Prostate gland (tissue), 2 donors: ENCODE measurements around the gene AK8. TPM values are rescaled to one million over a fixed set of nuclear protein-coding genes. Genes with fewer than 3 reads are reported as not detected.

Source experiments
- DNase-seq: peaks from one replicate; pipeline ENCODE4 v3.0.0-alpha.2; 2019; ENCODE audit warnings: low spot score
- H3K27ac ChIP-seq, 2 donors: fragments of 200-600 bp; sonication (generic); 2 replicates each; pipeline ENCODE4 v1.5.1; 2017 to 2019
- H3K27me3 ChIP-seq: fragments of 200-600 bp; sonication (generic); replicated peaks from 2 replicates; pipeline ENCODE4 v1.5.1; 2019; ENCODE audit not compliant: insufficient read depth
- H3K36me3 ChIP-seq, 2 donors: fragments of 200-600 bp; sonication (generic); 1 replicate in 1 of 2; 2 replicates in 1 of 2; pipeline versions ENCODE4 v1.5.1 to v1.8.1; 2017 to 2019
- H3K4me1 ChIP-seq: fragments of 200-600 bp; sonication (generic); replicated peaks from 2 replicates; pipeline ENCODE4 v1.5.1; 2019
- H3K4me3 ChIP-seq, 2 donors: fragments of 200-600 bp; sonication (generic); 2 replicates each; pipeline ENCODE4 v1.5.1; 2017 to 2019
- H3K9me3 ChIP-seq: fragments of 200-600 bp; sonication (generic); 2 replicates; pipeline ENCODE4 v1.5.1; 2017
- CTCF ChIP-seq, 4 experiments: fragments of 200-600 bp in 2 of 4; fragments of 450-650 bp in 2 of 4; sonication (generic) in 2 of 4; IDR thresholded peaks; 1 replicate in 3 of 4; 2 replicates in 1 of 4; pipeline ENCODE4 v1.5.1; 2016 to 2019; ENCODE audit warnings: antibody characterized with exemption in 4 of 4, mild to moderate bottlenecking in 2 of 4, moderate library complexity in 2 of 4
- POLR2A ChIP-seq: fragments of 450-650 bp; IDR thresholded peaks from one replicate; pipeline ENCODE4 v1.6.1; 2016; ENCODE audit warnings: antibody characterized with exemption, mild to moderate bottlenecking
- POLR2AphosphoS5 ChIP-seq: sonication (generic); formaldehyde crosslinking; IDR thresholded peaks from one replicate; pipeline ENCODE4 v1.6.1; 2017; ENCODE audit warnings: antibody characterized with exemption
- WGBS: methylation state at CpG from one replicate; pipeline ENCODE4 v1.1.5; 2018; 5-methylcytosine and 5-hydroxymethylcytosine counted together
- intact Hi-C: fragments of 100-400 bp; cut with DNase I; formaldehyde crosslinking; loops from one replicate; pipeline ENCODE4 v1.14.2; 2022
- total RNA-seq, 2 donors: library from RNA; depleted of rRNA; stranded (reverse); fragments of >200 nt; gene quantifications; one replicate each; pipeline ENCODE4 v1.1.0, GENCODE V29; 2016

Gene AK8
- total RNA-seq, 2 donors from 2014 or later: 3.3 to 4.1 TPM

GRCh38 chr9:132888151-132888550 lies 10.1 kb upstream of the AK8 start:
- 95% methylated on average over 11 of the region's 18 CpGs for WGBS
- TF ChIP-seq POLR2A (no peak), CTCF (IDR thresholded peaks at IDR 0.05) (no peak), POLR2AphosphoS5 (no peak)
- DNase-seq: no peak
- Histone ChIP-seq H3K9me3 (no peaks in the 10 kb centered on the region), H3K4me1 (no peaks in the 10 kb centered on the region), H3K27me3 (no peaks in the 10 kb centered on the region), H3K27ac (no peak overlapping the region), H3K4me3 (no peak overlapping the region), H3K36me3 (no peaks in the 10 kb centered on the region)
- intact Hi-C loops: no loop called here

DNA sequence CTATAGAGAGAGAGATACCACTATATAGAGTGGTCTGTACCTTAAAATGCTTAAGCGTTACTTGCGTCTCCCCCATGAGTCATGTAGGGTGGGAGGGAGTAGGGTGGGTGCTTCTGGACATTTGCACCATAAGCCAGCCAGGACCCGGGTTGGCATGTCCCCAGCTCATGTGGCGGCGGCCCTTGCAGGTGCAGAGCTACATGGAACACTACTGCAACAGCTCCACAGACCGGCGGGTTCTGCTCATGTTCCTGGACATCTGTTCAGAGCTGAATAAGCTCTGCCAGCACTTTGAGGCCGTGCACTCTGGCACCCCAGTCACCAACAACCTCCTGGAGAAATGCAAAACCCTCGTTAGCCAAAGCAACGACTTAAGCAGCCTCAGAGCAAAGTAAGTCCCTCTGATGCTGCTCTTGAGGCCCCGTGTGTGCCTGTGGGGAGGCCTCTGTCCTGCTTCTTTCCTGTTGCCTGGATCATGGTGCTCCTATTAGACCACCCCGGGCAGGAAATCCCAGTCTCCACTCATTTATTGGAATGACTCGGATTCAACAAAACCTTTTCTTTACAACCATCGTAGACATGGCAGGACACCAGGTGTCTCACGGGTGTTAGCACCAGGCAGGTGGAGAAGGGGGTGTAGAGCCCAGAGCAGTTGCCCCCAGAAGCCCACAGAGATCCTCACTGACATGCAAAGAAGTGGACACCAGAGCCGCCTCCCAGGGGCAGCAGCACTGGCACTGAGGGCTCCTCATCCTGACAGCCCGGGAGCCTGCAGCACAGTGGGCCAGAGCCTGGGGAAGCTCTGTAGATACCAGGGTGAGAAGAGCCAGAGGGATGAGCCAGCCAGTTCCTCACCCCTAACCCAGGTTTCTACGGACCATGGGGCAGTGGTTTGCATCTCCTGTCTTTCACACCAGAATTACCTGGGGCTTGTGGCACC lies 9.4 kb upstream of the AK8 start:
- no peak for DNase-seq
- no peak overlapping the region for H3K4me3 ChIP-seq
- H3K27ac ChIP-seq: no peak overlapping the region
- H3K36me3 ChIP-seq: no peaks in the 10 kb centered on the region
- no peak for TF ChIP-seq POLR2AphosphoS5
- TF ChIP-seq CTCF (IDR thresholded peaks at IDR 0.05): no peak
- TF ChIP-seq POLR2A: no peak
- no peaks in the 10 kb centered on the region for H3K27me3 ChIP-seq
- H3K9me3 ChIP-seq: no peaks in the 10 kb centered on the region
- WGBS: 87% methylated on average over 18 of the region's 18 CpGs
- no peaks in the 10 kb centered on the region for H3K4me1 ChIP-seq
- intact Hi-C loops: no loop called here

DNA sequence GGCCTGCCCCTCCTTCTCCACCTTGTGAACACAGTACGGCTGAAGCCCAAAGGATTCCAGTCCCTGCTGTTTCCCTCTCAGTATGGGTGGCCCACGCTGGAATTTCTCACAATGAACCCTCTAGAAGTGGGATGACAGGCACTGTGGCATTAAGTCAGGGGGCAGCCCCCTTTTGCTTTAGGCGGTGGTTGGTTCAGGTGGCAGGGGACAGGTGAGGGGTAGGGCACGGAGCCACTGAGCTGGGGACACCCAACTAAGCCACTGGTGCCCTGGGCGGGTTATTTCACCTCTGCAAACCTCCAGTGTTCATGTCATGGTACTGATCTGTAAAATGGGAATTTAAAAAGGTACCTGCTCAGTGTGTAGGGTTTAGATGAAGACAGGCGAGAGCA lies 8.2 kb upstream of the AK8 start:
- no peaks in the 10 kb centered on the region for H3K27me3 ChIP-seq
- no peaks in the 10 kb centered on the region for H3K4me1 ChIP-seq
- no peaks in the 10 kb centered on the region for H3K9me3 ChIP-seq
- H3K4me3 ChIP-seq: no peak overlapping the region
- intact Hi-C loops: no loop called here
- WGBS: 94% methylated on average over 6 of the region's 6 CpGs
- no peak overlapping the region for H3K27ac ChIP-seq
- no peak for DNase-seq
- TF ChIP-seq POLR2A (no peak), POLR2AphosphoS5 (no peak), CTCF (IDR thresholded peaks at IDR 0.05) (no peak)
- H3K36me3 ChIP-seq: no peaks in the 10 kb centered on the region

- WGBS: 69% methylated on average over 9 of the region's 9 CpGs
- intact Hi-C loops: no loop called here
- Histone ChIP-seq H3K36me3 (no peaks in the 10 kb centered on the region), H3K27ac (no peak overlapping the region), H3K4me1 (no peaks in the 10 kb centered on the region), H3K27me3 (no peaks in the 10 kb centered on the region), H3K9me3 (no peaks in the 10 kb centered on the region), H3K4me3 (no peak overlapping the region)
- TF ChIP-seq POLR2A: no peak
- TF ChIP-seq CTCF (IDR thresholded peaks at IDR 0.05): no peak
- no peak for TF ChIP-seq POLR2AphosphoS5
- DNase-seq: no peak
These were observed 7.7 kb upstream of the AK8 start for GRCh38 chr9:132885720-132886333.
